Trophoblast cell (in vitro differentiated cells and primary cell): Measurements from ENCODE around the gene GSTT2.

Experiments used
- DNase-seq, 2 donors: peaks; one replicate each; pipeline ENCODE4 v3.0.0-alpha.2; 2016
- H2AFZ ChIP-seq: 2 replicates; pipeline ENCODE4 v1.6.1; 2013; ENCODE audit warnings: low read length, moderate library complexity, mild to moderate bottlenecking; ENCODE audit not compliant: insufficient read depth, poor library complexity
- H2AK5ac ChIP-seq: 2 replicates; pipeline ENCODE4 v1.6.1; 2013; ENCODE audit warnings: mild to moderate bottlenecking, low read length
- H2BK120ac ChIP-seq: 2 replicates; pipeline ENCODE4 v1.6.1; 2013; ENCODE audit warnings: low read length, mild to moderate bottlenecking, moderate library complexity; ENCODE audit not compliant: insufficient read depth, poor library complexity
- H2BK12ac ChIP-seq: 2 replicates; pipeline ENCODE4 v1.6.1; 2013; ENCODE audit warnings: mild to moderate bottlenecking, low read length, moderate library complexity
- H2BK5ac ChIP-seq: 2 replicates; pipeline ENCODE4 v1.6.1; 2013; ENCODE audit warnings: low read length, low read depth, moderate library complexity, mild to moderate bottlenecking; ENCODE audit not compliant: poor library complexity
- H3K14ac ChIP-seq: 2 replicates; pipeline ENCODE4 v1.6.1; 2013; ENCODE audit warnings: mild to moderate bottlenecking, low read length
- H3K18ac ChIP-seq: 2 replicates; pipeline ENCODE4 v1.6.1; 2013; ENCODE audit warnings: mild to moderate bottlenecking, low read length
- H3K23ac ChIP-seq: 2 replicates; pipeline ENCODE4 v1.6.1; 2013; ENCODE audit warnings: low read length
- H3K27ac ChIP-seq: 2 replicates; pipeline ENCODE4 v1.5.1; 2013; ENCODE audit warnings: low read depth, mild to moderate bottlenecking, inconsistent platforms, low read length, moderate library complexity
- H3K27me3 ChIP-seq: 2 replicates; pipeline ENCODE4 v1.6.1; 2013; ENCODE audit warnings: inconsistent platforms, mild to moderate bottlenecking, low read length, moderate library complexity; ENCODE audit not compliant: insufficient read depth
- H3K36me3 ChIP-seq, 2 experiments: 1 replicate in 1 of 2; 2 replicates in 1 of 2; pipeline ENCODE4 v1.6.1; 2013; ENCODE audit warnings: low read length in 2 of 2, mild to moderate bottlenecking in 2 of 2, moderate library complexity in 1 of 2; ENCODE audit not compliant: insufficient read depth in 2 of 2, control insufficient read depth in 1 of 2
- H3K4ac ChIP-seq: 2 replicates; pipeline ENCODE4 v1.6.1; 2013; ENCODE audit warnings: low read depth, mild to moderate bottlenecking, low read length, moderate library complexity
- H3K4me1 ChIP-seq, 2 experiments: 1 replicate in 1 of 2; 2 replicates in 1 of 2; pipeline ENCODE4 v1.6.1; 2013; ENCODE audit warnings: low read length in 2 of 2, mild to moderate bottlenecking in 2 of 2, moderate library complexity in 1 of 2; ENCODE audit not compliant: insufficient read depth in 2 of 2, control insufficient read depth in 1 of 2
- H3K4me2 ChIP-seq: 2 replicates; pipeline ENCODE4 v1.6.1; 2013; ENCODE audit warnings: inconsistent platforms, mild to moderate bottlenecking, low read length, moderate library complexity
- H3K4me3 ChIP-seq: 2 replicates; pipeline ENCODE4 v1.5.1; 2013; ENCODE audit warnings: mild to moderate bottlenecking, low read depth, low read length, inconsistent platforms
- H3K79me1 ChIP-seq: one replicate; pipeline ENCODE4 v1.6.1; 2013; ENCODE audit warnings: low read length
- H3K79me2 ChIP-seq: 2 replicates; pipeline ENCODE4 v1.6.1; 2013; ENCODE audit warnings: low read length, mild to moderate bottlenecking; ENCODE audit not compliant: control insufficient read depth, insufficient read depth, poor library complexity
- H3K9ac ChIP-seq: 2 replicates; pipeline ENCODE4 v1.6.1; 2013; ENCODE audit warnings: mild to moderate bottlenecking, low read length
- H3K9me3 ChIP-seq: 2 replicates; pipeline ENCODE4 v1.6.1; 2013; ENCODE audit warnings: low read depth, mild to moderate bottlenecking, control low read depth, inconsistent platforms, low read length; ENCODE audit not compliant: insufficient read depth
- H4K12ac ChIP-seq: 2 replicates; pipeline ENCODE4 v1.6.1; 2013; ENCODE audit warnings: low read depth, mild to moderate bottlenecking, low read length, moderate library complexity
- H4K8ac ChIP-seq: 2 replicates; pipeline ENCODE4 v1.6.1; 2013; ENCODE audit warnings: low read depth, mild to moderate bottlenecking, low read length, moderate library complexity
- H4K91ac ChIP-seq: one replicate; pipeline ENCODE4 v1.6.1; 2013; ENCODE audit warnings: low read depth, mild to moderate bottlenecking, low read length, moderate library complexity
- WGBS: extraction: QIAGEN DNeasy Blood & Tissue Kit; methylation state at CpG from one replicate; pipeline ENCODE4 v1.1.7; 2013; ENCODE audit warnings: missing lambda C conversion rate; ENCODE audit not compliant: insufficient read length, insufficient coverage; ENCODE audit errors: extremely low coverage; 5-methylcytosine and 5-hydroxymethylcytosine counted together

Gene GSTT2

GRCh38 chr22:24001314-24001713 lies 21.4 kb downstream of the GSTT2 start:
- Histone ChIP-seq H4K91ac (no peak overlapping the region), H3K9me3 (peaks cover 10% of the 10 kb centered on the region), H3K4ac (no peak overlapping the region), H3K79me2 (no peaks in the 10 kb centered on the region), H2BK12ac (no peak overlapping the region), H3K14ac (no peak overlapping the region), H2AFZ (no peak overlapping the region), H3K27me3 (no peaks in the 10 kb centered on the region), H3K23ac (no peak overlapping the region), H3K36me3 (no peaks in the 10 kb centered on the region), H4K12ac (no peak overlapping the region), H3K79me1 (no peaks in the 10 kb centered on the region), H3K18ac (no peak overlapping the region), H3K4me1 (peaks cover 3 to 5% of the 10 kb centered on the region in 2 experiments), H2AK5ac (no peak overlapping the region), H4K8ac (no peak overlapping the region), H3K4me3 (no peak overlapping the region), H2BK120ac (no peak overlapping the region), H3K4me2 (no peak overlapping the region), H2BK5ac (no peak overlapping the region), H3K27ac (no peak overlapping the region), H3K9ac (no peak overlapping the region)
- no CpG with 5 or more reads among the region's 9 CpGs for WGBS
- DNase-seq = no peak

- Histone ChIP-seq H3K4me3 (peak overlapping the region; percentile 15), H3K79me2 (no peaks in the 10 kb centered on the region), H3K23ac (peak overlapping the region; percentile 5), H2BK12ac (no peak overlapping the region), H3K4ac (no peak overlapping the region), H4K12ac (no peak overlapping the region), H3K9me3 (peaks cover 13% of the 10 kb centered on the region), H3K79me1 (no peaks in the 10 kb centered on the region), H2AFZ (no peak overlapping the region), H3K27me3 (no peaks in the 10 kb centered on the region), H2BK5ac (no peak overlapping the region), H4K91ac (no peak overlapping the region), H3K4me1 (peaks cover 3 to 5% of the 10 kb centered on the region in 2 experiments), H3K14ac (no peak overlapping the region), H3K36me3 (no peaks in the 10 kb centered on the region), H3K4me2 (no peak overlapping the region), H3K9ac (no peak overlapping the region), H2AK5ac (no peak overlapping the region), H2BK120ac (no peak overlapping the region), H4K8ac (no peak overlapping the region), H3K27ac (no peak overlapping the region), H3K18ac (no peak overlapping the region)
- no CpG with 5 or more reads among the region's 10 CpGs for WGBS
- no peak for DNase-seq
These were observed 22.3 kb downstream of the GSTT2 start for GRCh38 chr22:24002272-24002671.

- Histone ChIP-seq H2BK5ac (no peak overlapping the region), H4K91ac (no peak overlapping the region), H4K12ac (no peak overlapping the region), H3K79me1 (no peaks in the 10 kb centered on the region), H3K4me3 (no peak overlapping the region), H3K4ac (no peak overlapping the region), H3K9me3 (peaks cover 13% of the 10 kb centered on the region), H3K79me2 (no peaks in the 10 kb centered on the region), H3K4me1 (peaks cover 3 to 5% of the 10 kb centered on the region in 2 experiments), H2AFZ (no peak overlapping the region), H2AK5ac (no peak overlapping the region), H3K27me3 (no peaks in the 10 kb centered on the region), H2BK120ac (no peak overlapping the region), H2BK12ac (no peak overlapping the region), H3K4me2 (no peak overlapping the region), H3K27ac (no peak overlapping the region), H4K8ac (no peak overlapping the region), H3K14ac (no peak overlapping the region), H3K36me3 (no peaks in the 10 kb centered on the region), H3K18ac (no peak overlapping the region), H3K23ac (no peak overlapping the region), H3K9ac (no peak overlapping the region)
- DNase-seq = peak; percentile 66 to 69
- no CpG with 5 or more reads among the region's 5 CpGs for WGBS
These were observed 22.9 kb downstream of the GSTT2 start for GRCh38 chr22:24002851-24003250.

GRCh38 chr22:24003887-24004286 lies 24.0 kb downstream of the GSTT2 start:
- H4K12ac ChIP-seq = no peak overlapping the region
- H3K23ac ChIP-seq = no peak overlapping the region
- H3K79me1 ChIP-seq = no peaks in the 10 kb centered on the region
- peaks cover 3 to 5% of the 10 kb centered on the region in 2 experiments for H3K4me1 ChIP-seq
- H3K27me3 ChIP-seq = no peaks in the 10 kb centered on the region
- H2BK120ac ChIP-seq = no peak overlapping the region
- no peak overlapping the region for H4K91ac ChIP-seq
- H3K18ac ChIP-seq = no peak overlapping the region
- no peak overlapping the region for H3K14ac ChIP-seq
- no peak overlapping the region for H3K9ac ChIP-seq
- no peak overlapping the region for H3K4ac ChIP-seq
- no peak overlapping the region for H3K27ac ChIP-seq
- no peak overlapping the region for H4K8ac ChIP-seq
- no peak overlapping the region for H2BK5ac ChIP-seq
- peaks cover 13% of the 10 kb centered on the region for H3K9me3 ChIP-seq
- no peak overlapping the region for H3K4me3 ChIP-seq
- WGBS = no CpG with 5 or more reads among the region's 9 CpGs
- no peaks in the 10 kb centered on the region for H3K36me3 ChIP-seq
- DNase-seq = no peak
- H2AFZ ChIP-seq = no peak overlapping the region
- H2BK12ac ChIP-seq = no peak overlapping the region
- no peak overlapping the region for H3K4me2 ChIP-seq
- H2AK5ac ChIP-seq = no peak overlapping the region
- no peaks in the 10 kb centered on the region for H3K79me2 ChIP-seq
